GM23338 (cell line): ENCODE data around the gene LRCH4. TPM values are rescaled to one million over a fixed set of nuclear protein-coding genes. Genes with fewer than 3 reads are reported as not detected.

Experiments
- ATAC-seq: fragments of 200-7000 bp; cut with Tn5 transposase; 3 replicates; pipeline ENCODE4 v1.9.1; 2020
- DNase-seq: peaks from one replicate; pipeline ENCODE4 v3.0.0-alpha.2; 2015; ENCODE audit warnings: low spot score
- H2AFZ ChIP-seq: fragments of 200-600 bp; sonication (generic); 2 replicates; pipeline ENCODE4 v1.8.0; 2016; ENCODE audit warnings: antibody characterized with exemption, mild to moderate bottlenecking, moderate library complexity
- H3F3A ChIP-seq: fragments of 200-600 bp; sonication (generic); replicated peaks from 2 replicates; pipeline ENCODE4 v1.8.0; 2017; ENCODE audit warnings: antibody characterized with exemption, mixed run types, low read depth
- H3K27ac ChIP-seq: fragments of 200-600 bp; sonication (generic); 2 replicates; pipeline ENCODE4 v1.6.1; 2016; ENCODE audit warnings: low read depth
- H3K27me3 ChIP-seq: fragments of 200-600 bp; sonication (generic); 2 replicates; pipeline ENCODE4 v1.8.0; 2016; ENCODE audit warnings: mild to moderate bottlenecking, mixed run types, moderate library complexity; ENCODE audit not compliant: insufficient read depth
- H3K36me3 ChIP-seq: fragments of 200-600 bp; sonication (generic); 2 replicates; pipeline ENCODE4 v1.8.0; 2016; ENCODE audit warnings: mild to moderate bottlenecking; ENCODE audit not compliant: insufficient read depth
- H3K4me1 ChIP-seq: fragments of 200-600 bp; sonication (generic); 2 replicates; pipeline ENCODE4 v1.8.0; 2016; ENCODE audit warnings: mild to moderate bottlenecking, moderate library complexity; ENCODE audit not compliant: insufficient read depth
- H3K4me2 ChIP-seq: fragments of 200-600 bp; sonication (generic); 2 replicates; pipeline ENCODE4 v1.7.1; 2017; ENCODE audit warnings: mixed run types
- H3K4me3 ChIP-seq: fragments of 200-600 bp; sonication (generic); 2 replicates; pipeline ENCODE4 v1.6.1; 2016; ENCODE audit warnings: mixed run types
- H3K79me2 ChIP-seq: fragments of 200-600 bp; sonication (generic); replicated peaks from 2 replicates; pipeline ENCODE4 v1.8.0; 2017; ENCODE audit warnings: mild to moderate bottlenecking; ENCODE audit not compliant: insufficient read depth
- H3K9me2 ChIP-seq: fragments of 200-600 bp; sonication (generic); 2 replicates; pipeline ENCODE4 v1.8.0; 2017; ENCODE audit not compliant: insufficient read depth
- H4K20me1 ChIP-seq: fragments of 200-600 bp; sonication (generic); replicated peaks from 2 replicates; pipeline ENCODE4 v1.8.0; 2017; ENCODE audit warnings: mild to moderate bottlenecking; ENCODE audit not compliant: insufficient read depth
- H3K27ac Mint-ChIP-seq: 2 replicates; pipeline ENCODE4 v1.8.0; 2020; ENCODE audit warnings: inconsistent platforms, mild to moderate bottlenecking, moderate library complexity, mixed read lengths
- H3K27me3 Mint-ChIP-seq: 3 replicates; pipeline ENCODE4 v1.8.0; 2022; ENCODE audit warnings: low read depth, mild to moderate bottlenecking, moderate library complexity, mixed read lengths, inconsistent platforms; ENCODE audit not compliant: insufficient read depth, poor library complexity
- H3K36me3 Mint-ChIP-seq: 3 replicates; pipeline ENCODE4 v1.8.0; 2021; ENCODE audit warnings: low read depth, mild to moderate bottlenecking, inconsistent platforms, moderate library complexity, mixed read lengths
- H3K4me1 Mint-ChIP-seq: 3 replicates; pipeline ENCODE4 v1.8.0; 2020; ENCODE audit warnings: mild to moderate bottlenecking, inconsistent platforms, mixed read lengths
- H3K4me3 Mint-ChIP-seq: 3 replicates; pipeline ENCODE4 v1.8.0; 2021; ENCODE audit warnings: moderate library complexity, mild to moderate bottlenecking, inconsistent platforms, mixed read lengths
- H3K9me3 Mint-ChIP-seq: 3 replicates; pipeline ENCODE4 v1.8.0; 2020; ENCODE audit warnings: moderate library complexity, mild to moderate bottlenecking, inconsistent platforms, mixed read lengths
- CREB1 ChIP-seq: fragments of 250-450 bp; sonication (Bioruptor Pico); IDR thresholded peaks from 2 replicates; pipeline ENCODE4 v1.5.0; 2020; ENCODE audit warnings: low read depth, mild to moderate bottlenecking, moderate library complexity
- EZH2phosphoT487 ChIP-seq: fragments of 200-600 bp; sonication (generic); IDR thresholded peaks from one replicate; pipeline ENCODE4 v1.8.1; 2018; ENCODE audit warnings: antibody characterized with exemption; ENCODE audit not compliant: unreplicated experiment
- JUNB ChIP-seq: IDR thresholded peaks from one replicate; pipeline ENCODE4 v1.6.1; 2016; ENCODE audit warnings: antibody characterized with exemption; ENCODE audit not compliant: unreplicated experiment
- NANOG ChIP-seq: IDR thresholded peaks from 2 replicates; pipeline ENCODE4 v1.6.1; 2016; ENCODE audit warnings: antibody characterized with exemption, borderline replicate concordance
- STAT1 ChIP-seq: IDR thresholded peaks from one replicate; pipeline ENCODE4 v1.6.1; 2016; ENCODE audit warnings: antibody characterized with exemption; ENCODE audit not compliant: unreplicated experiment
- ZNF114 ChIP-seq: fragments of 250-450 bp; sonication (Bioruptor Pico); IDR thresholded peaks from 2 replicates; pipeline ENCODE4 v1.5.0; 2020; ENCODE audit warnings: mild to moderate bottlenecking, moderate library complexity
- polyA plus RNA-seq: library from polyadenylated mRNA; unstranded; fragments of >200 nt; fragmentation: Nextera tagmentation; extraction: Ambion mirVana; gene quantifications from 2 replicates; pipeline ENCODE4 v1.2.1, GENCODE V29; 2016
- total RNA-seq: library from RNA; depleted of rRNA; stranded (reverse); fragments of >200 nt; shearing (Covaris generic); gene quantifications from 2 replicates; pipeline ENCODE4 v1.2.3, GENCODE V29; 2014
- TF ChIP-seq, protein P1 (sequence below): fragments of 250-450 bp; sonication (Bioruptor Pico); IDR thresholded peaks from 2 replicates; pipeline ENCODE4 v1.5.0; 2020; ENCODE audit warnings: mild to moderate bottlenecking, moderate library complexity
- TF ChIP-seq, protein P2 (sequence below), 2 experiments: fragments of 200-600 bp in 1 of 2; sonication (generic) in 1 of 2; conservative IDR thresholded peaks; 2 replicates each; pipeline versions ENCODE4 v1.5.1 to v1.6.1; 2016 to 2017; ENCODE audit warnings: antibody characterized with exemption in 2 of 2, low read depth in 2 of 2, mild to moderate bottlenecking in 2 of 2, moderate library complexity in 1 of 2

The LRCH4 gene
- total and polyA plus RNA-seq, 2 experiments from 2014 or later: 21.4 to 51.0 TPM

DNA sequence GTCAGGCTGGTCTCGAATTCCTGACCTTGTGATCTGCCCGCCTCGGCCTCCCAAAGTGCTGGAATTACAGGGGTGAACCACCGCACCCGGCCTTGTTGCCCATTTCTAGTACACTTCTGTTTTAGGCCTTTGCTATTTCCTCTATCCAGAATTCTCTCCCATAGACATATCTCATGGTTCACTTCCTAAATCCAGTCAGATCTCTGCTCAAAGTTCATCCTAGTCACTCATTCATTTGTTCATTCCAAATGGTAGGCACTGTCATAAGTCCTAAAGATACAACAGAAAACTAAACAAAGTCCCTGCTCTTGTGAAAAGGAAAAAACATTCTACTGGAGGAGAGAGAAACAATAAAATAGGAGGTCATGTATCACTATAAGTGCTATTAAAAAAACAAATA, 24.0 kb upstream of the LRCH4 start (continued):
- TF ChIP-seq, protein P1, sequence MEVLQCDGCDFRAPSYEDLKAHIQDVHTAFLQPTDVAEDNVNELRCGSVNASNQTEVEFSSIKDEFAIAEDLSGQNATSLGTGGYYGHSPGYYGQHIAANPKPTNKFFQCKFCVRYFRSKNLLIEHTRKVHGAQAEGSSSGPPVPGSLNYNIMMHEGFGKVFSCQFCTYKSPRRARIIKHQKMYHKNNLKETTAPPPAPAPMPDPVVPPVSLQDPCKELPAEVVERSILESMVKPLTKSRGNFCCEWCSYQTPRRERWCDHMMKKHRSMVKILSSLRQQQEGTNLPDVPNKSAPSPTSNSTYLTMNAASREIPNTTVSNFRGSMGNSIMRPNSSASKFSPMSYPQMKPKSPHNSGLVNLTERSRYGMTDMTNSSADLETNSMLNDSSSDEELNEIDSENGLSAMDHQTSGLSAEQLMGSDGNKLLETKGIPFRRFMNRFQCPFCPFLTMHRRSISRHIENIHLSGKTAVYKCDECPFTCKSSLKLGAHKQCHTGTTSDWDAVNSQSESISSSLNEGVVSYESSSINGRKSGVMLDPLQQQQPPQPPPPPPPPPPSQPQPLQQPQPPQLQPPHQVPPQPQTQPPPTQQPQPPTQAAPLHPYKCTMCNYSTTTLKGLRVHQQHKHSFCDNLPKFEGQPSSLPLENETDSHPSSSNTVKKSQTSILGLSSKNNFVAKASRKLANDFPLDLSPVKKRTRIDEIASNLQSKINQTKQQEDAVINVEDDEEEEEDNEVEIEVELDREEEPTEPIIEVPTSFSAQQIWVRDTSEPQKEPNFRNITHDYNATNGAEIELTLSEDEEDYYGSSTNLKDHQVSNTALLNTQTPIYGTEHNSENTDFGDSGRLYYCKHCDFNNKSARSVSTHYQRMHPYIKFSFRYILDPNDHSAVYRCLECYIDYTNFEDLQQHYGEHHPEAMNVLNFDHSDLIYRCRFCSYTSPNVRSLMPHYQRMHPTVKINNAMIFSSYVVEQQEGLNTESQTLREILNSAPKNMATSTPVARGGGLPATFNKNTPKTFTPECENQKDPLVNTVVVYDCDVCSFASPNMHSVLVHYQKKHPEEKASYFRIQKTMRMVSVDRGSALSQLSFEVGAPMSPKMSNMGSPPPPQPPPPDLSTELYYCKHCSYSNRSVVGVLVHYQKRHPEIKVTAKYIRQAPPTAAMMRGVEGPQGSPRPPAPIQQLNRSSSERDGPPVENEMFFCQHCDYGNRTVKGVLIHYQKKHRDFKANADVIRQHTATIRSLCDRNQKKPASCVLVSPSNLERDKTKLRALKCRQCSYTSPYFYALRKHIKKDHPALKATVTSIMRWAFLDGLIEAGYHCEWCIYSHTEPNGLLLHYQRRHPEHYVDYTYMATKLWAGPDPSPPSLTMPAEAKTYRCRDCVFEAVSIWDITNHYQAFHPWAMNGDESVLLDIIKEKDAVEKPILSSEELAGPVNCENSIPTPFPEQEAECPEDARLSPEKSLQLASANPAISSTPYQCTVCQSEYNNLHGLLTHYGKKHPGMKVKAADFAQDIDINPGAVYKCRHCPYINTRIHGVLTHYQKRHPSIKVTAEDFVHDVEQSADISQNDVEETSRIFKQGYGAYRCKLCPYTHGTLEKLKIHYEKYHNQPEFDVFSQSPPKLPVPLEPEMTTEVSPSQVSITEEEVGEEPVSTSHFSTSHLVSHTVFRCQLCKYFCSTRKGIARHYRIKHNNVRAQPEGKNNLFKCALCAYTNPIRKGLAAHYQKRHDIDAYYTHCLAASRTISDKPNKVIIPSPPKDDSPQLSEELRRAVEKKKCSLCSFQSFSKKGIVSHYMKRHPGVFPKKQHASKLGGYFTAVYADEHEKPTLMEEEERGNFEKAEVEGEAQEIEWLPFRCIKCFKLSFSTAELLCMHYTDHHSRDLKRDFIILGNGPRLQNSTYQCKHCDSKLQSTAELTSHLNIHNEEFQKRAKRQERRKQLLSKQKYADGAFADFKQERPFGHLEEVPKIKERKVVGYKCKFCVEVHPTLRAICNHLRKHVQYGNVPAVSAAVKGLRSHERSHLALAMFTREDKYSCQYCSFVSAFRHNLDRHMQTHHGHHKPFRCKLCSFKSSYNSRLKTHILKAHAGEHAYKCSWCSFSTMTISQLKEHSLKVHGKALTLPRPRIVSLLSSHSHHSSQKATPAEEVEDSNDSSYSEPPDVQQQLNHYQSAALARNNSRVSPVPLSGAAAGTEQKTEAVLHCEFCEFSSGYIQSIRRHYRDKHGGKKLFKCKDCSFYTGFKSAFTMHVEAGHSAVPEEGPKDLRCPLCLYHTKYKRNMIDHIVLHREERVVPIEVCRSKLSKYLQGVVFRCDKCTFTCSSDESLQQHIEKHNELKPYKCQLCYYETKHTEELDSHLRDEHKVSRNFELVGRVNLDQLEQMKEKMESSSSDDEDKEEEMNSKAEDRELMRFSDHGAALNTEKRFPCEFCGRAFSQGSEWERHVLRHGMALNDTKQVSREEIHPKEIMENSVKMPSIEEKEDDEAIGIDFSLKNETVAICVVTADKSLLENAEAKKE (CRISPR knock-in tag): no peak
- TF ChIP-seq ZNF114 (CRISPR knock-in tag) (no peak), JUNB (no peak)

DNA sequence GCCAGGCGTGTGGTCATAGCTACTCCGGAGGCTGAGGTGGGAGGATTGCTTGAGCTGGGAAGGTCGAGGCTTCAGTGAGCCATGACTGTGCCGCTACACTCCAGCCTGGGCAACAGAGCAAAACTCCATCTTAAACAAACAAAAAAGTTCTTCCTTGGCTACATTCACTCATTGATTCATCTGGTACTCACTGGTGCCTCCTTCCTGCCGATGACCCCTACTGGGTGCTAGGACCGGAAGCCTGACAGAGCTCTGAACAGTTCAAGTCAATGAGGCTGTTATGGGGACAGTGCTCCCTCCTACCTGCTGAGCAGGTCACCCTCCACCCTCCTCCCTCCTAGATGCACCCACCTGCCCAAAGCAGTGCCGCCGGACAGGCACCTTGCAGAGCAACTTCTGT, 21.2 kb upstream of the LRCH4 start:
- Histone ChIP-seq H3K4me3 (no peak overlapping the region), H4K20me1 (no peaks in the 10 kb centered on the region), H3K27ac (no peak overlapping the region), H3K4me2 (no peak overlapping the region), H3K27me3 (peaks cover 13% of the 10 kb centered on the region), H3F3A (peaks cover 5% of the 10 kb centered on the region; the same call in 1 of the 2 replicates), H3K4me1 (peaks cover 18% of the 10 kb centered on the region), H2AFZ (no peak overlapping the region), H3K9me2 (no peaks in the 10 kb centered on the region), H3K36me3 (no peaks in the 10 kb centered on the region), H3K79me2 (no peaks in the 10 kb centered on the region)
- H3K27ac Mint-ChIP-seq: no peak overlapping the region
- H3K4me1 Mint-ChIP-seq: peaks cover 22% of the 10 kb centered on the region
- peaks cover 10% of the 10 kb centered on the region; the same call in 2 of the 3 replicates for H3K36me3 Mint-ChIP-seq
- peaks cover 35% of the 10 kb centered on the region for H3K27me3 Mint-ChIP-seq
- no peaks in the 10 kb centered on the region for H3K9me3 Mint-ChIP-seq
- H3K4me3 Mint-ChIP-seq: no peak overlapping the region
- no peak for DNase-seq
- ATAC-seq: no peak
- no peak for TF ChIP-seq ZNF114 (CRISPR knock-in tag)
- TF ChIP-seq JUNB: no peak
- TF ChIP-seq CREB1 (CRISPR knock-in tag): no peak
- no peak for TF ChIP-seq NANOG
- TF ChIP-seq, protein P1 (CRISPR knock-in tag): no peak
- no peak for TF ChIP-seq STAT1
- TF ChIP-seq, protein P2, sequence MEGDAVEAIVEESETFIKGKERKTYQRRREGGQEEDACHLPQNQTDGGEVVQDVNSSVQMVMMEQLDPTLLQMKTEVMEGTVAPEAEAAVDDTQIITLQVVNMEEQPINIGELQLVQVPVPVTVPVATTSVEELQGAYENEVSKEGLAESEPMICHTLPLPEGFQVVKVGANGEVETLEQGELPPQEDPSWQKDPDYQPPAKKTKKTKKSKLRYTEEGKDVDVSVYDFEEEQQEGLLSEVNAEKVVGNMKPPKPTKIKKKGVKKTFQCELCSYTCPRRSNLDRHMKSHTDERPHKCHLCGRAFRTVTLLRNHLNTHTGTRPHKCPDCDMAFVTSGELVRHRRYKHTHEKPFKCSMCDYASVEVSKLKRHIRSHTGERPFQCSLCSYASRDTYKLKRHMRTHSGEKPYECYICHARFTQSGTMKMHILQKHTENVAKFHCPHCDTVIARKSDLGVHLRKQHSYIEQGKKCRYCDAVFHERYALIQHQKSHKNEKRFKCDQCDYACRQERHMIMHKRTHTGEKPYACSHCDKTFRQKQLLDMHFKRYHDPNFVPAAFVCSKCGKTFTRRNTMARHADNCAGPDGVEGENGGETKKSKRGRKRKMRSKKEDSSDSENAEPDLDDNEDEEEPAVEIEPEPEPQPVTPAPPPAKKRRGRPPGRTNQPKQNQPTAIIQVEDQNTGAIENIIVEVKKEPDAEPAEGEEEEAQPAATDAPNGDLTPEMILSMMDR (conservative IDR thresholded peaks at IDR 0.05; ENCODE audit: low read depth in 2 of 2): no peak
- no peak for TF ChIP-seq EZH2phosphoT487
